NB4 (cell line): ENCODE results near the gene PDE11A.

ENCODE experiments used
- CTCF ChIP-seq: IDR thresholded peaks from one replicate; pipeline ENCODE4 v1.5.1; 2012; ENCODE audit warnings: low read depth, low read length
- POLR2A ChIP-seq: IDR thresholded peaks from 2 replicates; pipeline ENCODE4 v1.6.1; 2011; ENCODE audit warnings: mild to moderate bottlenecking; ENCODE audit not compliant: insufficient read length; ENCODE audit errors: extremely low read depth

GRCh38 chr2:177972782-177973181 lies 99.8 kb downstream of the PDE11A start:
- no peak for TF ChIP-seq POLR2A
- no peak for TF ChIP-seq CTCF
